NOMO-1 treated with dmso at 0.1 percent for 144 hours (cell line): ENCODE results near the gene CREB3L1.
A peak's percentile ranks its signal among the peaks of the same experiment; 100 is the strongest.

ENCODE experiments used
- DNase-seq: peaks from one replicate; lab custom pipeline; 2025; ENCODE audit not compliant: unreplicated experiment; lab: John Stamatoyannopoulos, UW

Gene CREB3L1

DNA sequence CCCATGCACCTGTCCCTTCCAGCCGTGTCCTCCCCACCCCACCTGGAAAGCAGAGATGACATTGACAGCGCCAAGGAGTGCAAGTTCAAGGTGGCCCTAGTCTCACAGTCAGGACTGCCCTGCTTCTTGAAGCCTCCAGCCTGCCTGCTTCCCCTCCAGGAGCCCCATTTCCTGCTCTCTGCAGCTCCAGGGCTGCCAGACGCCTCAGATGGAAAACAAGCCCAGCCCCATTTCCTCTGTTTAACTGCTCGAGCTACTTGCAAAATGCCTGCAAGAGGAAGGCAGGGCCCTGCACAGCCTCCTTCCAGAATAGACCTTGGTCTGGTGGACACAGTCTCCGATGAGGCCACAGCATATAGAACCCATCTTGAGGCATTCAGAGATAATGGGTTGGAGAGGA is 64.8 kb downstream of the CREB3L1 start:
- peak; percentile 71 for DNase-seq

DNA sequence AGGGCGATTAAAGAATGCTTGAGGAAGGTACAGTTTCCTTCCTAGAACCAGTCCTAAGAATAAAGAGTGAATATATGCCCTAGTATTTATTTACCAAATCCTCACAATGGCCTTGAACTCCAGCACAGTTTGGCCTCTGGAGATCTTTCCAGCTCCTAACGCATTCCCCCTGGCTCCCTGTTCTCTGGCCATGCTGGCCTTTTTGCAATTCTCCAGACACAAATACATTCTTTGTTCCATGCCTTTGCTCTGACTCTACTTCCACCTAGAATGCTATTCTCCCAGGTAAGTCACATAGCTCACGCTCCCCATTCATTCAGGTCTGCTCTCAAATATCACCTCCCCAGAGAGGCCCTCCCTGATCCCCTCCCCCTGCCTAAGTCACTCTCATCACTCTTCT is 66.1 kb downstream of the CREB3L1 start:
- no peak for DNase-seq

DNA sequence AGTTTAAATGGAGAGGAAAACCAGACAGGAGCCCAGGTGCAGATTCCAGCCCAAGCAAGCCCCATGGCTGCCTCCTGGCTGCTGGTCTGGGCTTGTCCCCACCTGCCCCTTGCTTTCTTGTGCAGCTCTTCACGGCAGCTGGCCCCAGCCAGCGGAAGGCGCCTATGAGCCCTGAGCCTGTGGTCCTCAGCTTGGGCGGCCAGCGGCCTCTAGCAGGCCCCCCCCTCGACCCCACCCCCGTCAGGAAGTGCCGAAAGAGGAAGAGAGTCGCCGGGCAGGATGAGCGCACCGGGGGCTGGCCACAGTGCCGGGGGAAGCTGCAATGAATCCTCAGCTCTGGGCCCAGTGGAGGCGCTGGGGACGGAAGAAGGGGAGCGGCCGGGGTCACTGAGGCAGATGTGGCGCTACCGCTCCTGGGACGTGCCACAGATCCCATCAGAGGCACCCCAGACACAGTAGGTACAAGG is 67.7 kb downstream of the CREB3L1 start:
- peak; percentile 88 for DNase-seq

DNA sequence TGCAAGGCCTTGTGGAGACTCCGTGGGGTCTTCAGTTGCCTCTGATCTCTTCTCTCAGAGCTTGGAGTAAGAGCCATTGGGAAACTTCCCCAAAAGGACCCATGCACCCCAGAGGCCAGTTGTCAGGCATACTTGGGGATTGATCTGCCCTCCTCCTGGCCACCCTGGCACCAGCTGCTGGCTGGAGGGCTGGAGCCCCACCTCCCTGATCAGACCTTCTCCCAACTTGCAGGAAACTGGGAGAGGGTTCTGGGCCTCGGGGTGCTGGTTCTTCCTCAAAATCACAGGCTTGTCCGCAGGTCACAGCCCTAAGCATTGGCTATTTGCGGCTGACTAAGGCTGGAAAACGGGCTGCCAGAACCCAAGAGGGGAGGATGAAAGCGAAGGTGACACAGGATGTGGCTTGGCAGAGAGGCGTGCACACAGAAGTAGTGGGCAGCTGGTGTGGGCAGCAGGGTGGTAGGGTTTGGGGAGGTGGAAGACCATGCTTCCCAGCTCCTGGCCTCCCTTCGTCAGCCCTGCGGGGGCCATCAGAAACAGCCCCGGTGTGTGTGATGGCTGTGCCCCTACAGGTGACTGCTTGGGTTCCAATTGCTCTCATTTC is 68.5 kb downstream of the CREB3L1 start:
- DNase-seq, result no peak

DNA sequence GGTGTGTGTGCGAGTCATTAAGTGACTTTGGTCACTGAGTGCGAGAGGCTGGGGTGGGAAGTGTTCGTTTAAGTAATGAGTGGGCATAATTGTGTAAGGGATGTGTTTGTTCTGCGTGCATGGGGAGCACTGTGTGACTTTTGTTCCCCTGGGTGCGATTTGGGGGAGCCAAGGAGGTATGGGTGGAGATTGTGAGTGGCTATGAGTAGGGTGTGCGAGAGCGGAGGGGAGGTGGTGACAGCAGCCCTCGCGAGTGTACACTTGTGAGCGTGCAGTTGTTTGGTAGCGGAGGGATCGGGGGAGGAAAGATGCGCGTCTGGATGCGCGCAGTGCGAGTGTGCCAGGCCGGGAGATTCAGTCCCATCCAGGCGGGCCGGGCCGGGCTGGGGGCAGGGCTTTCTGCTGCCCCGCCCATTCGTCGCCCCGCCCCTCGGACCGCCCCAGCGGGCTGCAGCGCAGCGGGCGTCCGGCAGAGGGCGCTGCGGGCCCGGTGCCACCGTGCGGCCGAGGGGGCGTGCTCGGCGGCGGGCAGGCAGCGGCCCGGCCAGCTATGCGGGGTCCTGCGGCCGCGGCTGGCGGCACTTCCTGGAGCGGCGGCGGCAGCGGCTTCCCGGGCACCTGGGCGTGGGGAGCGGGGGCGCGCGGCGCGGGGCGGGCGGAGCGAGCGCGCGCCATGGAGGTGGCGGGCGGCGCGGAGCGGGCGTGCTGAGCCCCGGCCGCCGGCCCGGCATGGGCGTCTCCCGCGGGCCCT is 69.6 kb downstream of the CREB3L1 start, which contains the start of gene DGKZ:
TSS of gene DGKZ (plus strand) at position 578 of the 751 bp plus-strand sequence. CDS start 197 bp downstream, outside the sequence.
- peak; percentile 90 for DNase-seq

DNA sequence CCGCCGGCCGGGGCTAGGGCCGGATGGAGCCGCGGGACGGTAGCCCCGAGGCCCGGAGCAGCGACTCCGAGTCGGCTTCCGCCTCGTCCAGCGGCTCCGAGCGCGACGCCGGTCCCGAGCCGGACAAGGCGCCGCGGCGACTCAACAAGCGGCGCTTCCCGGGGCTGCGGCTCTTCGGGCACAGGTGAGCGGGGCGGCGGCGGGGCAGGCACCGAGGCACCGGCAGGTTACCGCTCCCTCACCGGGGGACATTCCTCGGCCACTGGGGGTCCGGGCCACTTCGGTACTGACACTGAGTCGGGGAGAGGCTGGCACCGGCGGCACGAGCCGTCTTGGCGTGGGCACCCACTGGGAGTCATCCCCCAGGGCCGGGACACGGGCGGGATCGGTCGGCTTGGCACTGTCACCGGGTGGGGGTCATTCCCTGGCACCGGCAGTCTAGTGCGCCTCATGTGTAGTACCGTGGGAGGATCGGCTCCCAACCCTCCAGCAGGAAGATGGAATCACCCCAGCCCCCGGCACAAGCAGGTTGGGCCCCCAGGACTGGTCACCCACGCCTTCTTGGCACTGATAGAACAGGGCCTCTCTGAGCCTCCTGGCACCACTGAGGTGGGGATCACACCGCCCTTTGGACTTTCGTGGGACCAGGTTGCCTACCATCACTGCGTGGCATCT is 70.3 kb downstream of the CREB3L1 start:
- no peak for DNase-seq

DNA sequence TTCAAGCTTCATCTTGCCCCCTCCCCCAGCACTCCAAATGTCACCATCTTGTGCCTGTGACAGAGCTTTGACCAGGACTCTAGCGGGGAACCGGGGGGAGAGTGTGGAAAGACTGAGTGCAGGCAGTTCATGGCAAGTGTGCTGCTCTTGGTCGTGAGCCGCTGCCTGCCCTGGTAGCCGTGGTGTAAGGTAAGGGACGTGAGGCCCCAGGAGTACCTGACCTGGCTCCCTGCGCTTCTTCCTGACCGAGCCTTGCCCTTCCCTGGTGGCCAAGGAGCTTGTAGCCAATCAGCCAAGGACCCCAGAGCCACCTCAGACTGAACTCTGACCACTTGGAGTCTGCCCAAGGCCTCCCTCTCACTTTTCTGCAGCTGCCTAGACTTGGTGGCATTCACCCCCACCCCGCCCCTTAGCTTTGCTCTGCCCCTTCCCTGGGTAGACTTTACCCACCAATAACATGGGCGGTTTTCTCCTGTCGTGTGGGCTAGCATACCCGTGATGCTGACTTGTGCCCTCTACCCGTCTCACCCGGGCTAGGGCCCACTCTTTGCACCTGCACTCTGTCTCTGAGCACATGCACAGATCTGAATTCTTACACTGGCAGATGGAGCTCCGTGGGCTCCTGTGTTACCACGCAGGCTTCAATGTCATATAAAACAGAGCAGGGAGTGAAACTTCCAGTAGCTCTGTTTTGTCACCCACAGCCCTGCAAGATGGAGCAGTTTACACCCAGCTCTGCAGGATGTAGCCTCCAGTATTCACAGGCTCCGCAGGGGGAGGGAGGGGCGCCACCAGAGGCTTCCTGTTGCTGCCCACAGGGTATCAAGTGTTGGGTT is 71.3 kb downstream of the CREB3L1 start:
- DNase-seq, result no peak

DNA sequence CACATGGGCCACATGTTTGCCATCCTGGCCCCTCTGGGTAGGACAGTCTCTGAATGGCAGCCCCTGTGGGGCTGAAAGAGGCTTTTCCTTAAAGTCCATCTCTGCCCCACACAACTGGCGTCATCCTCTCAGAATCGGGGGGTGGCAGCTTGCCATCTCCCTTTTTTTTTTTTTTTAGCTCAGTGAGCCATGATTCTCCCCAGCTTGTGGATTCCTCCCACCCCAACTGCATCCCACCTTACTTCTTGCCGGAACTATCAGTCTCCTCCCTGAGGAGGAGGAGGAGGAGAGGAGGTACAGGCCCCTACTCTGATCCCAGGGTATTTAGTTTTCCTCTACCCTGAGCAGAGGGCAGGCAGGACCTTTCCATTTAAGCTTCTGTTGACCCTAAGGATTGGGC is 73.2 kb downstream of the CREB3L1 start:
- DNase-seq, result no peak

DNA sequence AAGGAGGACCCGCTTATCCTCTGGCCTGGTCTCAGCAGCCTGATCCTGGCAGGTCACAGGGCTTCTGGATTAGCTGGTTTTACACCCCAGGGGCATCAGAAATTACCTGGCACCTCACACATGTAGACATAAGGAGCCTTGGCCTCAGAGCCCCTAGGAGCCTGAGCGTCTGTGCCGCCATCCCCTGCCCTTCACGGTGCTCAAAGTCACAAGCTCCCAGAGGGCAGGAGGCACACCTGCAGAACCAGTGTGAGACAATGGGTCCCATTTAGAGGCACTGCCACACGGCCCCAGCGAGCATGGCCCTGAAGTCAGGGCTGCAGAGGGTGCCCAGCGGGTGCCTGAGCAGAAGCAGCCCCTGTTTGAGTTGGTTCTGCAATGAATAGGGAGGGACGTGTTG is 73.7 kb downstream of the CREB3L1 start:
- DNase-seq, result no peak

DNA sequence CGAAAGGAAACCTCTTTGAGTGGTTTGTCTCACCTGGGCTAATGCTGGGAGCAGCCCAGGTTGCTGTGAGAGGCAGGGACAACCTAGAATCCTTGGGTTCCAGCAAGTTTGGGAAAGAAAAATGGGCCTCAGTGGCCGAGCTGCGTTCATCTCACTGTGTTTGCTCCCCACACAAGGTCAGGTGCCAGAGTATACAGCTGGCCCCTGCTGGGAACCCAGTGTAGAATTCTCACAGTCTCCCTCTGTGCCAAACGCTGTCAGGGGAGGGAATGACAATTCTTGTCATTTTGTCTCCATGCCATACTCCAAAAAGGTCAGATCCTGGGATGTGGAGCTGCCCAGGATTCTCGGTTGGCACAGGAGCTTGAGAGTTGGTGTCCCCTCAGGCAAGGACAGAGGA is 74.1 kb downstream of the CREB3L1 start:
- DNase-seq, result no peak

DNA sequence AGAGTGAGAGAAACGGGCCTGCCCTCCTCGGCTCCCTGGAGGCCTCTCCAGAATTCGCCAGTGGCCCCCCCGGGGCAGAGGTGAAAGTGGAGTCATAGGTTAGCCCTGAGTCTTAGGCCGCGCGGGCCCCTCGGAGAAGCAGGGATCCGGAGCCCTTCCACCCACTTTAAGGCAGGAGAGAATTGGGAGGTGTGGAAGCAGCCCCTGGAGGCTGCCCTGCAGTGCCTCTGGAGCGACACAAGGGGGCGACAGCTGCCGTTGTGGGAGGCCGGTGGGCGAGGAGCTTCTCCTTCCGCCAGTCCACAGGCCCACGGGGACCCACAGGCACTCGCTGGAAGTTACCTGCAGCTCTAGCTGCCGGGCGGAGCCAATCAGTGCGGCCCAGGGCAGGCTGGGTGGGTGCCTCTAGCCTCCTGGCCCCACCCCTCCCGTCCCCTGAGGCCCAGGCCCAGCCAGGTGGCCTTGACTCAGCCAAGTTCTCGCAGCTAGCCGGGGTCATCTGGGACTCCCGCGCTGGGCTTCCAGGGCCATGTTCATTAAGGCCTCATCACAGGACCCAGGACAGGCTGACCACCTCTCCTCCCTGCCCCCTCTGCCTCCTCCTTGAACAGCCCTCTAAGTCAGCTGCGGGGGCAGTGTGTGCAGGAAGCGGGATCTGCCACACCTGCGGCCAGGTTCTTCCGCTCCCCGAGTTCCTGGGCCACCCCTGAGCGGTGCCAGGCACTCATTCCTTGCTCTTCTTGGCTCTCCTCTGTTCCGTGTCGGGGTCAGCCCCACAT is 74.8 kb downstream of the CREB3L1 start:
- DNase-seq, result no peak

DNA sequence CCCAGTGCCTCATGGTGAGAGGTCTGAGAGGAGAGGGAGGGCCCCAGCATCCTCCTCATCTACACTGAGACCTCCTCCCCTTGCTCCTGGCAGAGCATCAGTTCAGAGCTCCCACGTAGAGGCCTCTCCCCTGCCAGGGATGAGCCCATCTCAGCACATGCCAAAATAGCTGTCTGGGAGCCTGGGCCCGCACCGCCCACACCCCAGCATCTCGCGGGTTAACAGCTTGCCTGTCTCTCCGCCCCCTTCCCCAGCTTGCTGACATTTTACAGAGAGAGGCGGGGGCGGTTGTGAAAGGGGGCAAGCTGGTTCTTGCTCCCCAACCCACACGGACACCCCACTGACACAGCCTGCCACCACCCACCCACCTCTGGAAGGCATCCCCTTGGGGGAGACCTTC is 76.2 kb downstream of the CREB3L1 start:
- no peak for DNase-seq

DNA sequence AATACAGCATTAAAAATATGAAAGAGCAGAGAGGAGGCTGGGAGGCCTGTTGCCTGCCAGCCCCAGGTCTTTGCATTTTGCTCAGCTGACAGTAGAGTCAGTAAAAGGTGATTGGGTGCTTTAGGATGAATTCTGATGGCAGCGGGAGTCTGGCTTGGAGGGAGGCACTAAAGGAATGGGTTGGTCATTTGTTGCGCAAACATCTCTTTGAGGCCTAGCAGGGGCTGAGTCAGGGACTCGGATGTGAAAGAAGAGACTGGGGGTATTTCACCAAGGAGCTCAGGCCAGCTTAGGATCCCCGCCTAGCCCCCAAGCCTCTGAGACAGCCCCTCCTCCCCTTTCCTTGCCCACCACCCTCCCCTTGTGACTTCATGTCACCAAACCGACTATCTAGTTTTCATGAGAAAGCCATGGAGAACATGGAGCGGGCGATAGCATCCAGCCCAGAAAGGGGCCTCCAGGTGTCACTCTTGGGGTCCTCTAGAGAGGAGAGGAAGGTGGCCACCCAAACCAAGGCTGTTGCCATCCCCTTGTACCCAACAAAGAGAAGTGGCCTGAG is 79.5 kb downstream of the CREB3L1 start:
- DNase-seq, result peak; percentile 61

DNA sequence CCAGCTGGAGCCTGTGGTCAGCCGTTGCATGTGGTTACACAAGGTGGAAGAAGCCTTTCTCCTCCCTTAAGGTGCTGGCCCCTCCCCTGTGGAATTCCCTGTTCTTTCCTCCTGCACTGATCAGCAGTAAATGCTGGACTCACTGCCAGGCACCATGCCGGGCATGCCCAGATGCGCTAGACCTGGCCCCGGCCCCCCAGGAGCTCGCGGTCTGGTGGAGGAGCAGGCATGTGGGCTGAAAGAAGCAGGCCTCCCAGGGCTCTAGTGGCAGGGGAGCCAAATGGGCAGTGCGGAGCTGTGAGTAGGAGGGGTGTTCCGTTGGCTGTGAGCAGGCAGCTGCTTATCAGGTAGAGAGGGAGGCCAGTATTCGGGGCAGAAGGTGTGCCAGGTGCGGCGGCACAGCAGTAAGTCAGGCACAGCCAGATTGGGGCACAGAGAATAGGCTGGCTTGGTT is 80.0 kb downstream of the CREB3L1 start:
- no peak for DNase-seq

DNA sequence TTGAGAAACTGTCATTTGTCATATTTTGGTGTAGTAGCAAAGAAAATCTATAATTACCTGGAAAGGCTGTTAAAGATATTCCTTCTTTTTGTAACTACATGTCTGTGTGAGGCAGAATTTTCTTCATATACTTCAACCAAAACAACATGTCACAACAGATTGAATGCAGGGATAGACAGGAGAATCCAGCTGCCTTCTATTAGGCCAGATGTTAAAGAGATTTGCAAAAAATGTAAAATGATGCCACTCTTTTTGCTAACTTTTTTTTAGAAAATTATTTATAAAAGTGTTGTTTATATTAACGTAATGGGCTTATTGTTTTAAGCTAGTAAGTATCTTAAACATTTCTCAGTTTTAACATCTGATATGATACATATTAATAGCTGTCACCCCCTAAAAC is 82.5 kb downstream of the CREB3L1 start:
- DNase-seq, result no peak

DNA sequence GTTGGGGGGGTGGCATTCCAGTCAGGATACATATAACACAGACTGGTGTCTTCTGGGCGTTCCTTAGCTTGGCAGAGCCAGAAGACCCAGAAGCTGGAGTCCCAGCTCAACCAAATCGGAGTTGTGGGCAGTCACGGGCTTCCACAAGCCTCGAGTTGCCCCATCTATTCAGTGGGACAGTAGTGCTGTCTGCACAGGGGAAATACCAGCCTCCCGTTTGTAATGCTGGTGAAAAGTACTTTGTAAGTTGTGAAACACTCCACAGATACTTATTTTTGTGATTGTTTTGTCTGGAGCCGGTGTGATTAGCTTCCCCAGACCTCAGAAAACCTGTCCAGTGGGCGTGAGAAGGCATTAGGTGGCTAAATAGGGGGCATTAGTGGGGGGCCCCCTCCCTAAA is 83.4 kb downstream of the CREB3L1 start:
- no peak for DNase-seq

DNA sequence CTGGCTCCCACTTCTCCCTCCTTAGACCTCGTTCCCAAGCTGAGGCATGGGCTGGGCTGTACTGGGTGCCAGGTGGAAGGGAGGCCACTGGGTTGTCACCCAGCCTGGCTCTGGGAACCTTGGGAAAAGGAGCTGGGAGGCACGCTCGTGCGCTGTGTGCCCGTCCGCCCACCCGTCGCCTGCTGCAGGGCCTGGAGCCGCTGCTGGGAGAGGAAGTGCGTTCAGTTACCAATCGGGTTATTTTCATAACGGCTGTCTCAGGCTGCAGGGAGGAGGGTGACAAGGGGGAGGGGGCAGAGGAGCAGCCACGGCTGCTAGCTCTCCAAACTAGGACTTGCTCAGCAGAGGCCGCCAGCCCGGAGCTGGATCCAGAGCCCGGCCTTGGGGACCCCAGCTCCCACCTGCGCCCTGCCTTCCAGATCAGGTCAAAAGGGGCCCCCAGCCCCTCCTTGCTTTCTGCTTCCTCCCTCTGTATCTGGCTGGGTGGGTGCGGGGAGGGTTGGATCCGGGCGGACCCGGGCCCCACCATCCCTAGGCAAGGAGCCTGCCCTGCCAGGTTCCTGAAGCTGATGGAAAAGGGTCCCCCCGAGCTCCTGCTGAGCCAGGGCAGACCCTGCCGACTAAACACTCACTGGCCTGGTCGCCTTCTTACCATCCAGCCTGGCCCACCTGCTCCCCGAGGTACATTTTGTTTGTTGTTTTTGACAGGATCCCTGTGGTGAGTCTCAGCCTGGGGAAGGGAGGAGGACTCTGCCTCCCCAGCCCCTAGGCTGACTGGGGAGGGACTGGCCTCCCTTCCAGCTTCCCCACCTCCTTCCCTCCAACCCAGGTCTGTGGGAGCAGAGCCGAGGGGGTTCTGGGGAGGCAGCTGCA is 84.1 kb downstream of the CREB3L1 start:
- peak; percentile 88 for DNase-seq

DNA sequence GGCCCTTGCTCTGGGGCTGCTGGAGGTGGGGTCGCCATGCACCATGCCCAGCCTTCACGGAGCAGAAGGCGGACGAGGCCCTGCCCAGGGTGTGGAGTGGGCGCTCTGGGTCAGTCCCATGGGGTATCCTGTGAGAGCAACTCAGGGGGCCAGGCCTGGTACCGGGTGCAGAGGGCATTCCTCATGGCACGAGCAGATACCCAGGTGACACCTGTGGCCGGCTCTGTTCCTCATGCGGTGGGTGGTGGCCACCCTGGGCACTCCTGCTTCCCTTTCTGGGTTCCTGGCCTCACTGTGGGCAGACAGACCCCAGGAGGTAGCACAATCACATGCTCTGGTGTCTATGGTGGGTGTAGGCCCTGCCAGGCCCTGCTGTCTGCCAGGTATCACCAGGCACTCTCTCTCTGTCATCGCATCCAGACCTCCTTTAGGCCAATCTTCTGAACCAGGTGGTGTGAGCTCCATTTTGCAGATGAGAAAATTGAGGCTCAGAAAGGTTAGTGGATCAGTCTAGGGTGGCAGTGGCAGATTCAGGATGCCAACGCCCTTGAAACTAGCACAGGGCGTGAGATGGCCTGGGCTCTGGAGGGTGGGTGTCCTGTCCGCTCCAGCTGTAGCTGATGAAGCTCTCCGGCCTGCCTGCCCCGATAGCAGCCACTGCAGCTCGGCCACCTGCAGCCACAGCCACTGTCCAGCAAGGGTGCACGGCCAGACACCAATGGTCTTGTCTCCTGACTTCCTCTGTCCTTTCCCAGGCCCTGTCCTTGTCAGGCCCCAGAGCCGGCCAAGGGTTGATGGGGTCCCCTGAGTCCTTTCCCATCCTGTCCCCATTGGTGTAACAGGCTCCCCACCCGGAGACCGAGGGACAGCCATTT is 84.9 kb downstream of the CREB3L1 start:
- no peak for DNase-seq
